Naive thymus-derived CD4-positive, alpha-beta T cell (primary cell): ENCODE results near the gene DNM1L. TPM values are rescaled to one million over a fixed set of nuclear protein-coding genes. Genes with fewer than 3 reads are reported as not detected.

Experiments
- ATAC-seq: fragments of 150-1000 bp; cut with Tn5 transposase; 2 replicates; pipeline ENCODE4 v1.10.0; 2021; ENCODE audit warnings: mild to moderate bottlenecking, moderate library complexity
- CTCF ChIA-PET: fragments of 350-600 bp; sonication (Branson Sonifier 250); formaldehyde crosslinking; loops from one replicate; lab custom pipeline; 2021; ENCODE audit warnings: antibody characterized with exemption; lab: Charles Lee
- POLR2A ChIA-PET: fragments of 350-600 bp; sonication (Branson Sonifier 250); formaldehyde crosslinking; loops from one replicate; lab custom pipeline; 2021; ENCODE audit warnings: antibody characterized with exemption, inconsistent platforms; lab: Charles Lee
- DNase-seq, 9 donors: peaks; one replicate each; pipeline versions ENCODE4 v3.0.0 to v3.0.0-alpha.2; 2020 to 2022; ENCODE audit warnings: mixed read lengths in 1 of 9
- H3K27ac ChIP-seq: one replicate; pipeline ENCODE4 v1.7.0; 2013; ENCODE audit warnings: mild to moderate bottlenecking, low read depth, low read length, moderate library complexity
- H3K27me3 ChIP-seq, 2 donors: one replicate each; pipeline ENCODE4 v1.7.0; 2013; ENCODE audit warnings: low read length in 2 of 2, mild to moderate bottlenecking in 2 of 2, moderate library complexity in 2 of 2; ENCODE audit not compliant: control insufficient read depth in 2 of 2, insufficient read depth in 2 of 2
- H3K36me3 ChIP-seq, 3 experiments: 1 replicate in 2 of 3; 2 replicates in 1 of 3; pipeline ENCODE4 v1.7.0; 2013; ENCODE audit warnings: low read length in 3 of 3, mild to moderate bottlenecking in 3 of 3, moderate library complexity in 1 of 3; ENCODE audit not compliant: insufficient read depth in 3 of 3, control insufficient read depth in 2 of 3
- H3K4me1 ChIP-seq, 2 donors: one replicate each; pipeline ENCODE4 v1.7.0; 2013; ENCODE audit warnings: low read length in 2 of 2, mild to moderate bottlenecking in 2 of 2, moderate library complexity in 1 of 2; ENCODE audit not compliant: control insufficient read depth in 2 of 2, insufficient read depth in 2 of 2
- H3K4me3 ChIP-seq: 2 replicates; pipeline ENCODE4 v1.7.0; 2013; ENCODE audit warnings: mild to moderate bottlenecking, low read length
- H3K9me3 ChIP-seq, 3 experiments: 1 replicate in 2 of 3; 2 replicates in 1 of 3; pipeline ENCODE4 v1.7.0; 2013; ENCODE audit warnings: low read length in 3 of 3; ENCODE audit not compliant: control insufficient read depth in 2 of 3
- H3K27ac Mint-ChIP-seq, 9 donors: one replicate each; pipeline ENCODE4 v1.8.0; 2020 to 2022; ENCODE audit warnings: mixed read lengths in 9 of 9, mild to moderate bottlenecking in 8 of 9, moderate library complexity in 5 of 9, inconsistent platforms in 2 of 9
- H3K27me3 Mint-ChIP-seq, 5 donors: one replicate each; pipeline ENCODE4 v1.8.0; 2021 to 2022; ENCODE audit warnings: mixed read lengths in 5 of 5, mild to moderate bottlenecking in 1 of 5
- H3K36me3 Mint-ChIP-seq, 5 donors: one replicate each; pipeline ENCODE4 v1.8.0; 2020 to 2022; ENCODE audit warnings: mixed read lengths in 5 of 5, mild to moderate bottlenecking in 3 of 5, inconsistent platforms in 1 of 5
- H3K4me1 Mint-ChIP-seq, 7 donors: one replicate each; pipeline ENCODE4 v1.8.0; 2020 to 2022; ENCODE audit warnings: mixed read lengths in 7 of 7, mild to moderate bottlenecking in 3 of 7, inconsistent platforms in 1 of 7
- H3K4me3 Mint-ChIP-seq, 10 donors: one replicate each; pipeline ENCODE4 v1.8.0; 2020 to 2022; ENCODE audit warnings: mild to moderate bottlenecking in 10 of 10, mixed read lengths in 10 of 10, moderate library complexity in 6 of 10, inconsistent platforms in 2 of 10
- H3K9me3 Mint-ChIP-seq, 11 donors: one replicate each; pipeline ENCODE4 v1.8.0; 2020 to 2022; ENCODE audit warnings: mixed read lengths in 11 of 11, mild to moderate bottlenecking in 4 of 11, inconsistent platforms in 1 of 11, moderate library complexity in 1 of 11
- intact Hi-C, 2 donors: fragments of 100-400 bp; cut with micrococcal nuclease; formaldehyde crosslinking; loops; one replicate each; pipeline ENCODE4 v1.15.1; 2023
- polyA plus RNA-seq, 2 donors: library from polyadenylated mRNA; unstranded; fragments of 300-500 nt; fragmentation: Illumina TruSeq; gene quantifications; one replicate each; pipeline ENCODE4 v1.2.3, GENCODE V29; 2021
- total RNA-seq, 6 experiments: library from RNA in 5 of 6; stranded (reverse) in 5 of 6; gene quantifications; 1 replicate in 5 of 6; 2 replicates in 1 of 6; pipeline ENCODE4 v1.2.3 and lab custom pipeline; 2021 to 2026

Gene DNM1L
- total and polyA plus RNA-seq, 7 experiments from 2014 or later, result 17.4 to 68.4 (median 51.9) TPM

DNA sequence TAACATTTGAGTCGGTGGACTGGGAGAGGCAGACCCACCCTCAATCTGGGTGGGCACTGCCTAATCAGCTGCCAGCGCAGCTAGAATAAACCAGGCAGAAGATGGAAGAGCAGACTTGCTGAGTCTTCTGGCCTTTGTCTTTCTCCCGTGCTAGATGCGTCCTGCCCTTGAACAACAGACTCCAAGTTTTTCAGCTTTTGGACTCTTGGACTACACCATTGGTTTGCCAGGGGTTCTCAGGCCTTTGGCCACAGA is 27.2 kb upstream of the DNM1L start:
- Mint-ChIP-seq H3K27me3 (no peaks in the 10 kb centered on the region), H3K9me3 (peaks cover 0 to 1% (median 0%) of the 10 kb centered on the region in 11 donors), H3K4me3 (no peak overlapping the region), H3K27ac (no peak overlapping the region), H3K36me3 (no peaks in the 10 kb centered on the region), H3K4me1 (no peaks in the 10 kb centered on the region)
- no peaks in the 10 kb centered on the region for H3K9me3 ChIP-seq
- H3K27ac ChIP-seq, result no peak overlapping the region
- intact Hi-C loops, result no loop called here
- no peak overlapping the region for H3K4me3 ChIP-seq
- POLR2A ChIA-PET, result no interaction called here
- H3K27me3 ChIP-seq, result no peaks in the 10 kb centered on the region
- no peaks in the 10 kb centered on the region for H3K36me3 ChIP-seq
- DNase-seq (no peak), ATAC-seq (no peak)
- H3K4me1 ChIP-seq, result no peaks in the 10 kb centered on the region
- CTCF ChIA-PET, result no interaction called here

DNA sequence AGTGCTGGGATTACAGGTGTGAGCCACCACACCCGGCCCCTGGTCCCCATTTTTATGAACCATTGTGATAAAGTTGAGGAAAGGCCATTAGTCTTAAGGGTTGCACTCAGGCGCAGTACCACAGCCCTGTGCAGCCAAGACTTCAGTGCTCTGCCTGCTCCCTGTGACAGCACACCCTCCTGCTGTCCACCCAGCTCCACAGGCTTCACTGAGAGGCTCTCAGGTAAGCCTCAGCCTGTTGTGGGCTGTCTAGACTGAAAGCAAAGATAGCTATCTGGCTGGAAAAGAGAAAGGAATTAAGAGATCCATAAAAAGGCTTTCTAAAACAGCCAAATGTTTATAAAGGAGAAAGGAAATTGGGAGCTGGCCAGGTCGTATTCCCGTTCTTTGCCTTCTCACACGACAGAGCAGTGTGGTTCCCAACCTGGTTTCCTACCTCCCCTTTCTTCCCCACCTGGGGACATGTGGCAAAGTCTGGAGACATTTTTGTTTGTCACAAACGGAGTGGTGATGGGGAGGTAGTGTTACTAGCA is 19.1 kb upstream of the DNM1L start:
- H3K27ac ChIP-seq, result no peak overlapping the region
- Mint-ChIP-seq H3K4me3 (no peak overlapping the region), H3K4me1 (peaks cover 0 to 8% (median 0%) of the 10 kb centered on the region in 7 donors), H3K36me3 (no peaks in the 10 kb centered on the region), H3K27me3 (no peaks in the 10 kb centered on the region), H3K9me3 (no peaks in the 10 kb centered on the region), H3K27ac (no peak overlapping the region)
- no peaks in the 10 kb centered on the region for H3K4me1 ChIP-seq
- no peak overlapping the region for H3K4me3 ChIP-seq
- DNase-seq (no peak), ATAC-seq (no peak)
- no peaks in the 10 kb centered on the region for H3K36me3 ChIP-seq
- H3K9me3 ChIP-seq, result no peaks in the 10 kb centered on the region
- POLR2A ChIA-PET, result no interaction called here
- H3K27me3 ChIP-seq, result no peaks in the 10 kb centered on the region
- intact Hi-C loops, result loop anchor here in 1 of 2 donors (5.0 kb wide), 1 partner anchor 293 kb away; no protein-coding TSS in a partner anchor
- CTCF ChIA-PET, result no interaction called here

GRCh38 chr12:32661706-32662105 is 17.4 kb upstream of the DNM1L start:
- no peaks in the 10 kb centered on the region for H3K36me3 Mint-ChIP-seq
- no peaks in the 10 kb centered on the region for H3K27me3 Mint-ChIP-seq
- ChIA-PET CTCF (no interaction called here), POLR2A (no interaction called here)
- H3K4me1 Mint-ChIP-seq, result peaks cover 0 to 8% (median 0%) of the 10 kb centered on the region in 7 donors
- no peaks in the 10 kb centered on the region for H3K4me1 ChIP-seq
- H3K9me3 ChIP-seq, result no peaks in the 10 kb centered on the region
- intact Hi-C loops, result no loop called here
- DNase-seq (no peak), ATAC-seq (no peak)
- no peak overlapping the region for H3K27ac ChIP-seq
- H3K9me3 Mint-ChIP-seq, result no peaks in the 10 kb centered on the region
- no peaks in the 10 kb centered on the region for H3K27me3 ChIP-seq
- H3K4me3 ChIP-seq, result no peak overlapping the region
- no peaks in the 10 kb centered on the region for H3K36me3 ChIP-seq
- no peak overlapping the region for H3K4me3 Mint-ChIP-seq
- no peak overlapping the region for H3K27ac Mint-ChIP-seq

DNA sequence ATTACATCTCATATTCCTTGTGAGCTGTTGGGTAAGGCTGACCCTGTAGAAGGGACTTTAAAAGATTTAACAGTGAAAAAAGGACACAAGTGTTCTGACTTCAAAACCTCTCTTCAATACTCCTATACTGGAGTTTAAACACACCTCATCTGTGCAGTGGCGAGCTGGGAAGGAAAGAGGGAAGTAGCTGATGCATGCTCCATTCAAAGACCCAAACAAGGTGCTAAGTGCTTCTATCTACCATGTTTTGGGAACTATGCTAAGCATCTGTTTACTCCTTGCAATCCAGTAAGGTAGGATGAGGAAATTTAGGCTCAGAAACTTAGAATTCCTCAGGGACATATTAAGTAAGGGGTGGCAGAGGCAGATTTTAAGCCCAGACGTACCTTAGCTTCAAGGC is 16.4 kb upstream of the DNM1L start:
- Mint-ChIP-seq H3K9me3 (no peaks in the 10 kb centered on the region), H3K4me1 (peaks cover 0 to 6% (median 0%) of the 10 kb centered on the region in 7 donors), H3K36me3 (no peaks in the 10 kb centered on the region), H3K27ac (no peak overlapping the region), H3K4me3 (no peak overlapping the region), H3K27me3 (peaks cover 0 to 4% (median 0%) of the 10 kb centered on the region in 5 donors)
- no peak for ATAC-seq
- Histone ChIP-seq H3K4me3 (no peak overlapping the region), H3K36me3 (no peaks in the 10 kb centered on the region), H3K27me3 (no peaks in the 10 kb centered on the region), H3K27ac (no peak overlapping the region), H3K4me1 (no peaks in the 10 kb centered on the region), H3K9me3 (no peaks in the 10 kb centered on the region)
- intact Hi-C loops, result no loop called here
- CTCF ChIA-PET, result no interaction called here
- DNase-seq, result no peak
- POLR2A ChIA-PET, result no interaction called here

DNA sequence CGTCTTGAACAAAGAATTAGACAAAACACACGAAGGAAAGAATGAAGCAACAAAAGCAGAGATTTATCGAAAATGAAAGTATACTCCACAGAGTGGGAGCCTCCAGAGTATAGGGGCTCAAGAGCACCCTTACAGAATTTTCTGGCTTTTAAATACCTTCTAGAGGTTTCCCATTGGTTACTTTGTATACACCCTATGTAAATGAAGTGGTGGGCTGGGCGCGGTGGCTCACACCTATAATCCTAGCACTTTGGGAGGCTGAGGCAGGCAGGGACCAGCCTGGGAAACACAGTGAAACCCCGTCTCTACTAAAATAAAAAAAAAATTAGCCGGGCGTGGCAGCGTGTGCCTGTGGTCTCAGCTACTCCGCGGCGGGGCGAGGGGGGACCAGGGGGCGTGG is 13.1 kb upstream of the DNM1L start:
- POLR2A ChIA-PET, result no interaction called here
- intact Hi-C loops, result no loop called here

DNA sequence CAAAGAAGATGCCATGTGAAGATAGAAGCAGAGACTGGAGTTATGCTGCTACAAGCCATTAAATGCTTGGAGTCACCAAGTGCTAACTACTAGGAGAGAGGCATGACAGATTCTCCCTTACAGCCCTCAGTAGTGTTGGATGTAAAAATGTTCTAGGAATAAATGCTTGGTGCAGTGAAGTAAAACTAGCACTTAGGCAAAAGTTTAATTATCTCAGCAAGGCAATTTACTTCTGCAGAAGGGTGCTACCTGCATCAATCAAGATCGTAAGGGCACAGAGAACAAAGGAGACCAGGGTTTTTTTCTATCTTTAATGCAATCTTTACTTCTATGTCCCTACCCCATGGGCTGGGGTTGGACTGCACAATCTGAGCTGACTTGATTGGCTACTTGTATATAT is 9.5 kb upstream of the DNM1L start:
- Histone ChIP-seq H3K4me1 (no peaks in the 10 kb centered on the region), H3K27ac (no peak overlapping the region), H3K9me3 (no peaks in the 10 kb centered on the region), H3K27me3 (no peaks in the 10 kb centered on the region), H3K36me3 (no peaks in the 10 kb centered on the region), H3K4me3 (no peak overlapping the region)
- H3K9me3 Mint-ChIP-seq, result peaks cover 0 to 27% (median 11%) of the 10 kb centered on the region in 11 donors
- H3K27ac Mint-ChIP-seq, result no peak overlapping the region
- ChIA-PET CTCF (no interaction called here), POLR2A (interaction anchor here (0.7 kb wide), 1 partner anchor 563 kb away, joined by 3 read pairs; no protein-coding TSS in a partner anchor)
- intact Hi-C loops, result no loop called here
- DNase-seq, result no peak
- ATAC-seq, result no peak
- no peak overlapping the region for H3K4me3 Mint-ChIP-seq
- H3K36me3 Mint-ChIP-seq, result peaks cover 0 to 3% (median 0%) of the 10 kb centered on the region in 5 donors
- peaks cover 0 to 4% (median 0%) of the 10 kb centered on the region in 5 donors for H3K27me3 Mint-ChIP-seq
- H3K4me1 Mint-ChIP-seq, result peaks cover 0 to 6% (median 0%) of the 10 kb centered on the region in 7 donors

More for the DNA sequence above, 13.1 kb upstream of the DNM1L start:
- H3K4me3 Mint-ChIP-seq, result peak overlapping the region in 3 of 10 donors; percentile 17 to 85 (median 55)
- H3K4me3 ChIP-seq, result no peak overlapping the region
- peaks cover 0 to 3% (median 0%) of the 10 kb centered on the region in 5 donors for H3K36me3 Mint-ChIP-seq
- no peaks in the 10 kb centered on the region for H3K4me1 ChIP-seq
- peaks cover 0 to 4% (median 0%) of the 10 kb centered on the region in 5 donors for H3K27me3 Mint-ChIP-seq
- H3K4me1 Mint-ChIP-seq, result peaks cover 0 to 2% (median 0%) of the 10 kb centered on the region in 7 donors
- H3K27me3 ChIP-seq, result no peaks in the 10 kb centered on the region
- H3K9me3 ChIP-seq, result no peaks in the 10 kb centered on the region
- CTCF ChIA-PET, result no interaction called here
- H3K9me3 Mint-ChIP-seq, result peaks cover 0 to 27% (median 11%) of the 10 kb centered on the region in 11 donors
- H3K27ac ChIP-seq, result no peak overlapping the region
- H3K27ac Mint-ChIP-seq, result no peak overlapping the region
- ATAC-seq (no peak), DNase-seq (no peak)
- no peaks in the 10 kb centered on the region for H3K36me3 ChIP-seq
